Measurements from ENCODE around the gene C14orf132. TPM values are rescaled to one million over a fixed set of nuclear protein-coding genes. Genes with fewer than 3 reads are reported as not detected.

The C14orf132 gene
- total RNA-seq, 6 donors from 2014 or later: 36.7 to 64.6 (median 59.6) TPM

GRCh38 chr14:96054661-96055060, 15.5 kb downstream of the C14orf132 start:
- H3K36me3 ChIP-seq: peaks cover 0 to 19% (median 6%) of the 10 kb centered on the region in 4 donors
- DNase-seq (no peak), ATAC-seq (ENCODE audit: low FRiP score in 2 of 2) (no peak)
- H3K9me3 ChIP-seq: no peaks in the 10 kb centered on the region
- WGBS, 2 donors: 78 to 88% methylated on average over 2 of the region's 2 CpGs
- no peak for TF ChIP-seq EP300 (IDR thresholded peaks at IDR 0.05)
- no peak for TF ChIP-seq POLR2A (IDR thresholded peaks at IDR 0.05)
- no peak for TF ChIP-seq POLR2AphosphoS5 (IDR thresholded peaks at IDR 0.05)
- TF ChIP-seq CTCF (IDR thresholded peaks at IDR 0.05): no peak
- H3K4me1 ChIP-seq: peaks cover 0 to 4% (median 0%) of the 10 kb centered on the region in 4 donors
- no peaks in the 10 kb centered on the region for H3K27me3 ChIP-seq
- no peak overlapping the region for H3K4me3 ChIP-seq
- no peak overlapping the region for H3K27ac ChIP-seq

DNA sequence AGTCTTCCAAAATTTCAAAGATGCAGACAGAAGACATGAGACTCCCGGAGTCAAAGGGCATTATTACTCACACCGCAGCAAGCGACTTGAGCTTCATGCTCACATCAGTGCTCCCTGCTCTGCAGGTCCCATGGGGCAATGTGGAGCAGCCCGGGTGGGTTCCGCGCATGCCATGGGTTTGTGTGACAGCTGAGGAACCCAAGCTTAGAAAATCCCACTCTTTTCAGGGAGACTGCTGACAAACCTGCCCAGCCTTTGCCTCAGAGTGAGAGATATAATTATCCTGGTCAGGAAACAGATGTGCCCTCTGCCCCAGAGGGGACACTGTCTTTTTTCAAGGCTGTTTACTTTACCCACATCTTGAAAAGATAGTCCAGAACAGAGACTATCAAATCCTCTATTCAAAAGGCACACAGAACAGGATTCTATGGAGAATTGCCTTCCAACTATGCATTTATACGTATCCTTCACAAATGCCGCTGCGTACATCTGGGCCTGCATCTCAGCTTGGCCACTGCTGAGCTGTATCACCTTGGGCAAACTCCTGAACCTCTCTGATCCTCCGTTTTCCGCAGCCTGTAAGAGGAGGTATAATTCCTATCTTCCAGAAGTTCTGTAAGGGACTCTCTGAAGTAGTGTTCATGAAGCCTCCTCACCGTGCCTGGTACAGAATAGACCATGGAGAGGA, 16.0 kb downstream of the C14orf132 start:
- no peak for DNase-seq
- Histone ChIP-seq H3K36me3 (peaks cover 0 to 19% (median 6%) of the 10 kb centered on the region in 4 donors), H3K9me3 (no peaks in the 10 kb centered on the region), H3K4me1 (peaks cover 0 to 4% (median 0%) of the 10 kb centered on the region in 4 donors), H3K27ac (no peak overlapping the region), H3K4me3 (no peak overlapping the region), H3K27me3 (no peaks in the 10 kb centered on the region)
- no peak for TF ChIP-seq EP300 (IDR thresholded peaks at IDR 0.05)
- TF ChIP-seq POLR2A (IDR thresholded peaks at IDR 0.05): no peak
- no peak for TF ChIP-seq POLR2AphosphoS5 (IDR thresholded peaks at IDR 0.05)
- no peak for TF ChIP-seq CTCF (IDR thresholded peaks at IDR 0.05)
- WGBS, 2 donors: 87 to 89% methylated on average over 12 of the region's 12 CpGs
- no peak for ATAC-seq (ENCODE audit: low FRiP score in 2 of 2)

- Histone ChIP-seq H3K27ac (no peak overlapping the region), H3K9me3 (no peaks in the 10 kb centered on the region), H3K27me3 (no peaks in the 10 kb centered on the region), H3K4me1 (peaks cover 0 to 6% (median 2%) of the 10 kb centered on the region in 4 donors), H3K4me3 (no peak overlapping the region), H3K36me3 (peaks cover 0 to 19% (median 6%) of the 10 kb centered on the region in 4 donors)
- 81 to 86% methylated on average over 6 to 10 of the region's 10 CpGs for WGBS, 2 donors
- ATAC-seq (ENCODE audit: low FRiP score in 2 of 2) (no peak), DNase-seq (no peak)
- TF ChIP-seq POLR2AphosphoS5 (IDR thresholded peaks at IDR 0.05) (no peak), CTCF (IDR thresholded peaks at IDR 0.05) (no peak), EP300 (IDR thresholded peaks at IDR 0.05) (no peak), POLR2A (IDR thresholded peaks at IDR 0.05) (no peak)
Observed at GRCh38 chr14:96055753-96056508, 16.8 kb downstream of the C14orf132 start.

GRCh38 chr14:96056509-96057422, 17.6 kb downstream of the C14orf132 start:
- peaks cover 0 to 6% (median 2%) of the 10 kb centered on the region in 4 donors for H3K4me1 ChIP-seq
- peaks cover 0 to 17% (median 6%) of the 10 kb centered on the region in 4 donors for H3K36me3 ChIP-seq
- no peaks in the 10 kb centered on the region for H3K9me3 ChIP-seq
- no peaks in the 10 kb centered on the region for H3K27me3 ChIP-seq
- ATAC-seq (ENCODE audit: low FRiP score in 2 of 2) (no peak), DNase-seq (no peak)
- H3K27ac ChIP-seq: no peak overlapping the region
- WGBS, 2 donors: 75 to 84% methylated on average over 6 to 7 of the region's 7 CpGs
- no peak overlapping the region for H3K4me3 ChIP-seq
- no peak for TF ChIP-seq EP300 (IDR thresholded peaks at IDR 0.05)
- TF ChIP-seq POLR2A (IDR thresholded peaks at IDR 0.05): no peak
- TF ChIP-seq CTCF (IDR thresholded peaks at IDR 0.05): no peak
- TF ChIP-seq POLR2AphosphoS5 (IDR thresholded peaks at IDR 0.05): no peak
